H1 (cell line): ENCODE measurements around the gene STK36. TPM values are rescaled to one million over a fixed set of nuclear protein-coding genes. Genes with fewer than 3 reads are reported as not detected.

Source experiments
- CTCF ChIA-PET: fragments of 300-600 bp; sonication (Branson Sonifier 250); formaldehyde crosslinking; loops from one replicate; lab custom pipeline; 2021; ENCODE audit not compliant: partially characterized antibody; lab: Charles Lee
- POLR2A ChIA-PET: fragments of 300-600 bp; sonication (Branson Sonifier 250); formaldehyde crosslinking; loops from one replicate; lab custom pipeline; 2021; ENCODE audit warnings: inconsistent platforms; ENCODE audit not compliant: partially characterized antibody; lab: Charles Lee
- DNase-seq, 2 experiments: peaks; one replicate each; pipeline versions ENCODE4 v3.0.0 to v3.0.0-alpha.2; 2010 to 2022; ENCODE audit warnings: low spot score in 2 of 2, low read depth in 1 of 2, mixed read lengths in 1 of 2
- FAIRE-seq: peaks from 2 replicates; lab custom pipeline; 2011; peaks lifted over from hg19 to GRCh38; lab: Jason Lieb, UNC
- H2AFZ ChIP-seq: 2 replicates; pipeline ENCODE4 v1.8.1; 2012; ENCODE audit warnings: low read length, inconsistent platforms
- H2AK5ac ChIP-seq: 2 replicates; pipeline ENCODE4 v1.6.1; 2013; ENCODE audit warnings: low read depth, low read length
- H2BK120ac ChIP-seq: replicated peaks from 2 replicates; pipeline ENCODE3; 2013; ENCODE audit warnings: low read depth, low read length, inconsistent platforms
- H2BK12ac ChIP-seq: 2 replicates; pipeline ENCODE4 v1.6.1; 2013; ENCODE audit warnings: low read depth, low read length
- H2BK15ac ChIP-seq: 2 replicates; pipeline ENCODE4 v1.6.1; 2013; ENCODE audit warnings: low read length
- H2BK20ac ChIP-seq: 2 replicates; pipeline ENCODE4 v1.6.1; 2013; ENCODE audit warnings: low read length
- H2BK5ac ChIP-seq: 2 replicates; pipeline ENCODE4 v1.6.1; 2013; ENCODE audit warnings: low read depth, low read length
- H3K14ac ChIP-seq: 2 replicates; pipeline ENCODE4 v1.6.1; 2013; ENCODE audit warnings: inconsistent platforms; ENCODE audit not compliant: insufficient read length
- H3K18ac ChIP-seq: 2 replicates; pipeline ENCODE4 v1.6.1; 2013; ENCODE audit warnings: low read length; ENCODE audit errors: extremely low read depth
- H3K23ac ChIP-seq: 2 replicates; pipeline ENCODE4 v1.6.1; 2013; ENCODE audit warnings: inconsistent platforms; ENCODE audit not compliant: insufficient read length
- H3K23me2 ChIP-seq: 2 replicates; pipeline ENCODE4 v1.6.1; 2013; ENCODE audit warnings: low read depth, low read length
- H3K27ac ChIP-seq: 2 replicates; pipeline ENCODE4 v1.6.1; 2011; ENCODE audit warnings: low read depth, low read length, inconsistent platforms
- H3K27me3 ChIP-seq, 4 experiments: replicated peaks in 1 of 4; 1 replicate in 1 of 4; 2 replicates in 3 of 4; pipeline versions ENCODE4 v1.6.1 to v1.8.1; 2011 to 2013; ENCODE audit warnings: low read length in 3 of 4, mild to moderate bottlenecking in 3 of 4, inconsistent platforms in 2 of 4, mixed read lengths in 2 of 4, moderate library complexity in 1 of 4; ENCODE audit not compliant: control insufficient read depth in 3 of 4, insufficient read depth in 3 of 4; ENCODE audit errors: extremely low read depth in 1 of 4
- H3K36me3 ChIP-seq, 4 experiments: 2 replicates each; pipeline versions ENCODE4 v1.6.1 to v1.8.1; 2011 to 2013; ENCODE audit warnings: mild to moderate bottlenecking in 4 of 4, low read length in 3 of 4, moderate library complexity in 2 of 4, control low read depth in 1 of 4, inconsistent platforms in 1 of 4; ENCODE audit not compliant: insufficient read depth in 4 of 4, control insufficient read depth in 2 of 4
- H3K4ac ChIP-seq: replicated peaks from 2 replicates; pipeline ENCODE3; 2013; ENCODE audit warnings: low read length, low read depth, mixed read lengths, inconsistent platforms; ENCODE audit not compliant: insufficient read length
- H3K4me1 ChIP-seq, 4 experiments: replicated peaks in 1 of 4; 1 replicate in 1 of 4; 2 replicates in 3 of 4; pipeline versions ENCODE4 v1.6.1 to v1.8.1; 2011 to 2013; ENCODE audit warnings: low read length in 3 of 4, inconsistent platforms in 2 of 4, mixed read lengths in 1 of 4; ENCODE audit not compliant: insufficient read depth in 4 of 4, control insufficient read depth in 3 of 4
- H3K4me2 ChIP-seq, 2 experiments: 2 replicates each; pipeline versions ENCODE4 v1.6.1 to v1.8.1; 2011 to 2013; ENCODE audit warnings: low read depth in 2 of 2, low read length in 2 of 2, control low read depth in 1 of 2, inconsistent platforms in 1 of 2, mild to moderate bottlenecking in 1 of 2; ENCODE audit not compliant: insufficient read depth in 1 of 2
- H3K4me3 ChIP-seq, 4 experiments: fragments of 200-600, 300-600 bp in 1 of 4; sonication (generic), shearing (Covaris generic), sonication (Bioruptor Twin) in 1 of 4; 2 replicates each; pipeline versions ENCODE4 v1.5.1 to v1.8.1; 2011 to 2016; ENCODE audit warnings: low read length in 4 of 4, low read depth in 3 of 4, control low read depth in 2 of 4, inconsistent platforms in 2 of 4, mild to moderate bottlenecking in 2 of 4, mixed read lengths in 1 of 4, moderate library complexity in 1 of 4; ENCODE audit not compliant: insufficient read depth in 2 of 4; ENCODE audit errors: extremely low read depth in 1 of 4
- H3K56ac ChIP-seq: replicated peaks from 2 replicates; pipeline ENCODE3; 2013; ENCODE audit warnings: low read depth, mild to moderate bottlenecking, mixed read lengths, low read length, inconsistent platforms; ENCODE audit not compliant: insufficient read length
- H3K79me1 ChIP-seq: 2 replicates; pipeline ENCODE4 v1.6.1; 2013; ENCODE audit warnings: low read depth, low read length, control low read depth
- H3K79me2 ChIP-seq, 2 experiments: 2 replicates each; pipeline versions ENCODE4 v1.6.1 to v1.8.1; 2012 to 2013; ENCODE audit warnings: low read length in 2 of 2, mild to moderate bottlenecking in 2 of 2, inconsistent platforms in 1 of 2; ENCODE audit not compliant: insufficient read depth in 2 of 2, control insufficient read depth in 1 of 2
- H3K9ac ChIP-seq, 4 experiments: replicated peaks in 1 of 4; 1 replicate in 1 of 4; 2 replicates in 3 of 4; pipeline versions ENCODE4 v1.6.1 to v1.8.1; 2011 to 2013; ENCODE audit warnings: low read depth in 3 of 4, low read length in 3 of 4, control low read depth in 2 of 4, mild to moderate bottlenecking in 2 of 4, moderate library complexity in 2 of 4, inconsistent platforms in 1 of 4; ENCODE audit errors: extremely low read depth in 1 of 4
- H3K9me3 ChIP-seq, 2 experiments: 2 replicates each; pipeline versions ENCODE4 v1.6.1 to v1.8.1; 2012 to 2013; ENCODE audit warnings: mild to moderate bottlenecking in 2 of 2, moderate library complexity in 2 of 2, control low read depth in 1 of 2, inconsistent platforms in 1 of 2, low read depth in 1 of 2, low read length in 1 of 2, mixed read lengths in 1 of 2; ENCODE audit not compliant: insufficient read depth in 2 of 2
- H4K20me1 ChIP-seq, 2 experiments: replicated peaks in 1 of 2; 2 replicates each; pipeline versions ENCODE3 to v1.8.1; 2011 to 2013; ENCODE audit warnings: inconsistent platforms in 2 of 2, low read length in 2 of 2, mild to moderate bottlenecking in 1 of 2; ENCODE audit not compliant: insufficient read depth in 2 of 2, control insufficient read depth in 1 of 2
- H4K5ac ChIP-seq: 2 replicates; pipeline ENCODE4 v1.6.1; 2013; ENCODE audit warnings: low read length, low read depth, mixed read lengths, inconsistent platforms; ENCODE audit not compliant: insufficient read length
- H4K8ac ChIP-seq: 2 replicates; pipeline ENCODE4 v1.8.0; 2013; ENCODE audit warnings: mild to moderate bottlenecking, moderate library complexity, low read length, inconsistent platforms; ENCODE audit not compliant: insufficient read depth; ENCODE audit errors: extremely low read depth
- H4K91ac ChIP-seq: replicated peaks from 2 replicates; pipeline ENCODE3; 2013; ENCODE audit warnings: low read length, mixed read lengths, inconsistent platforms; ENCODE audit not compliant: insufficient read length
- CHD1 ChIP-seq: IDR thresholded peaks from 2 replicates; pipeline ENCODE4 v1.6.1; 2012; ENCODE audit warnings: low read depth, low read length, improper control_type of control experiment
- JUND ChIP-seq: IDR thresholded peaks from 2 replicates; pipeline ENCODE4 v1.6.1; 2011; ENCODE audit warnings: mild to moderate bottlenecking, improper control_type of control experiment, low read length
- MAFK ChIP-seq: IDR thresholded peaks from 2 replicates; pipeline ENCODE4 v1.6.1; 2012; ENCODE audit warnings: low read depth, mild to moderate bottlenecking, improper control_type of control experiment, low read length
- POLR2A ChIP-seq, 2 experiments: IDR thresholded peaks; 1 replicate in 1 of 2; 2 replicates in 1 of 2; pipeline ENCODE4 v1.6.1; 2011; ENCODE audit warnings: low read depth in 2 of 2, low read length in 2 of 2, mild to moderate bottlenecking in 2 of 2; ENCODE audit errors: control extremely low read depth in 1 of 2
- WGBS, 2 experiments: shearing (Covaris generic) in 1 of 2; methylation state at CpG; one replicate each; pipeline versions ENCODE4 v1.1.6 to v1.1.7; 2013 to 2015; ENCODE audit warnings: low lambda C conversion rate in 2 of 2, mixed read lengths in 2 of 2, inconsistent platforms in 1 of 2, low coverage in 1 of 2, missing lambda C conversion rate in 1 of 2; ENCODE audit not compliant: insufficient replicate concordance in 2 of 2, insufficient coverage in 1 of 2, insufficient read length in 1 of 2; ENCODE audit errors: extremely low coverage in 1 of 2, missing lambda C conversion rate in 1 of 2; 5-methylcytosine and 5-hydroxymethylcytosine counted together
- polyA plus RNA-seq, 7 experiments: library from polyadenylated mRNA; depleted of rRNA in 3 of 7; stranded (reverse) in 5 of 7; unstranded in 2 of 7; fragments of >200 nt in 5 of 7; fragments of 200-250 nt in 2 of 7; gene quantifications; 1 replicate in 5 of 7; 2 replicates in 1 of 7; 4 replicates in 1 of 7; pipeline versions ENCODE4 v1.2.1 to v1.2.3, GENCODE V29; 2011 to 2013; ENCODE audit warnings: missing spikeins in 2 of 7, mixed read lengths in 2 of 7
- total RNA-seq: library from RNA; stranded (reverse); fragmentation: NEBNext Ultra II Directional; extraction: Animal tissue kit (Norgen Biotek cat#: 25700); gene quantifications from 2 replicates; pipeline ENCODE4 v1.2.1, GENCODE V29; 2021

STK36 gene
- total and polyA plus RNA-seq, 2 of the 8 experiments (the other 6 are each of a cell fraction or from before 2014, with no cell fraction given): 41.4 to 57.6 TPM

DNA sequence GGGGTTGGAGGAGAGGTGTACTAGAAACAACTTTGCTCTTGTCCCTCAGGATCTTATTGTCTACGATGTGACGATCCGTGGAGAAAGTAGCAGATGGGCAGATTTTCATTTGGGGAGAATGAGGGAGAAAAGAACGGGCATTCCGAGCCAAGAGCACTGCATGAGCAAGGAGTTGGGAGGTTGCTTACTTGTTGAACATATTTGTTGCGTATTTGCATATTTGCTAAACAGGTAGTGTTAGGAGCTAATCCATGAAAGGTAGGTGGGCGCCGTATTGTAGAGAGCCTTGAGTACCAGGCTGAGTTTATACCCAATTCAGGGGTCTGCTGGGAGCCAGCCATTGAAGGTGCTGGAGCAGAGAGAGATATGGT lies 11.9 kb upstream of the STK36 start:
- no peak overlapping the region for H3K27ac ChIP-seq
- H3K4me1 ChIP-seq: peaks cover 0 to 5% (median under 1%) of the 10 kb centered on the region in 4 experiments; a peak in 2 of 7 replicates
- H3K9me3 ChIP-seq: no peaks in the 10 kb centered on the region
- FAIRE-seq: no peak
- H2BK5ac ChIP-seq: 0 out of 2 replicates have a peak overlapping the region, but pooled peaks have one; percentile 39
- no peak overlapping the region for H4K8ac ChIP-seq
- peak overlapping the region; percentile 33 for H4K91ac ChIP-seq
- H3K14ac ChIP-seq: no peak overlapping the region
- POLR2A ChIA-PET: interaction anchor here (0.9 to 6.6 kb wide), 20 partner anchors 9 to 187 kb away, joined by 3 to 95 read pairs (median 5); partner anchors contain the start of genes RNF25, STK36 and USP37
- H3K18ac ChIP-seq: no peak overlapping the region; the same call in 1 of the 2 replicates
- H3K56ac ChIP-seq: no peak overlapping the region
- H3K4ac ChIP-seq: peak overlapping the region; percentile 27
- CTCF ChIA-PET: interaction anchor here (0.8 to 5.3 kb wide), 7 partner anchors 10 to 128 kb away, joined by 3 to 48 read pairs (median 10); partner anchors contain the start of genes RNF25, STK36 and TTLL4
- no peak overlapping the region for H2BK15ac ChIP-seq
- H3K23me2 ChIP-seq: peaks cover 10% of the 10 kb centered on the region; the same call in 1 of the 2 replicates
- 40% methylated on average over 8 of the region's 8 CpGs; no CpG with 5 or more reads in 1 of the 2 experiments for WGBS, 2 experiments
- no peak overlapping the region for H2BK20ac ChIP-seq
- no peak overlapping the region for H3K23ac ChIP-seq
- H2AK5ac ChIP-seq: no peak overlapping the region
- peak overlapping the region; percentile 96 to 99 for H3K4me2 ChIP-seq
- H4K20me1 ChIP-seq: no peaks in the 10 kb centered on the region
- H2AFZ ChIP-seq: peak overlapping the region; percentile 36; the same call in 1 of the 2 replicates
- peaks cover 0 to 7% of the 10 kb centered on the region in 2 experiments; a peak in 1 of 4 replicates for H3K79me2 ChIP-seq
- no peak overlapping the region for H4K5ac ChIP-seq
- no peak for DNase-seq
- peak overlapping the region; percentile 52 to 78 (median 70) for H3K9ac ChIP-seq
- H2BK12ac ChIP-seq: 0 out of 2 replicates have a peak overlapping the region, but pooled peaks have one; percentile 60
- H3K36me3 ChIP-seq: peaks cover 22 to 50% (median 39%) of the 10 kb centered on the region in 4 experiments
- peak overlapping the region; percentile 84 to 95 (median 86) for H3K4me3 ChIP-seq
- TF ChIP-seq MAFK: no peak
- no peak for TF ChIP-seq CHD1
- no peak for TF ChIP-seq POLR2A (IDR thresholded peaks at IDR 0.05; ENCODE audit: control extremely low read depth in 1 of 2, low read depth in 2 of 2, low read length in 2 of 2)
- no peak for TF ChIP-seq JUND
- 0 out of 2 replicates have a peak, but pooled peaks cover 3% of the 10 kb centered on the region for H3K79me1 ChIP-seq
- no peak overlapping the region for H2BK120ac ChIP-seq
- H3K27me3 ChIP-seq: no peaks in the 10 kb centered on the region
